ENCODE measurements around the gene ZCCHC2.

Gene ZCCHC2

DNA sequence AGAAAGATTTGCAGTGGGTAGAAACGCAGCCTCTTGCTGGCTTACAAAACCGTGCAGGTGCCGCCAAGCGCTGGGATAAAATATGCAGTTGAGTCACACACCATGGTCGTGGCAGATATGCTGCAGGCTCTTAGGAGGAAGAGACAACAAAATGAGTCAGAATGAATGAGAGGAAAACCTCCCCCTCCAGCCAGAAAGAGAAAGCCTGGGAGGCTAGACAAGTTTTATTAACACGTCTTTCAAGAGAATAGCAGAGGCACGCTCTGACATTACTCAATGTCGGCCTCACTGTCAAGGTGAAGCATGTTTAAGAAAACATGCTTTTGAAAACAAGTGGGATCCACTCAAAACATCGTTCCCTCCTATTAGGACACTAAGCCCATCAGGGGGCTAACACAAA lies 37.1 kb upstream of the ZCCHC2 start:
- no peak overlapping the region for H2BK120ac ChIP-seq (ENCODE audit: low read depth, low read length)

DNA sequence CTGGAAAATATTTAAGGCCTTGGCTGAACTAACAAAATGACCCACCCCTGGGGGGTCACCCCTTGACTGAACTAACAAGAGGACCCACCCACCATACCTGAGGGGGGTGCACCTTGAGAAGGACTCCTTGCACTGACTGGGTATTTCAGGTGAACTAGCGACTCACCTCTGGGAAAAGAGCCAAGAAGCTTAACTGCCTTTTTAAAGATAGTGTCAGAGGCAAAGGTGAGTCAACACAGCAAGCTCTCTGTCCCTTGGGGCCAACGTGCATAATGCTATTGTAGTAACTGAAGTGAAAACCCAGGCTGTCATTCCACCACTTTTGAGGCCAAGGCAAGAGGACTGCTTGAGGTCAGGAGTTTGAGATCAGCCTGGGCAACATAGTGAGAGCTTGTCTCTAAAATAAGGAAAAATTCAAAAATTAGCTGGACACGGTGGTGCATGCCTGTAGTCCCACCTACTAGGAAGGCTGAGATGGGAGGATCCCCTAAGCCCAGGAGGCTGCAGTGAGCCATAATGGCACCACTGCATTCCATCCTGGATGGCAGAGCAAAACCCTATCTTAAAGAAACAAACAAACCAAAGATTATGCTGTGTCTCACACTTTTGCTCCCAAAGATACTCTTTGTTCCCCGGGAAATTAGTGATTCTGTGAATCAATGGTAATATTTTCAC lies 36.4 kb upstream of the ZCCHC2 start:
- no peak overlapping the region for H2BK15ac ChIP-seq (ENCODE audit: low read depth, poor library complexity, severe bottlenecking)
- no peak overlapping the region for H3K27ac ChIP-seq (ENCODE audit: low read length, poor library complexity, severe bottlenecking)
- H3K4me3 ChIP-seq (ENCODE audit: insufficient read depth in 1 of 2, low read depth in 1 of 2, low read length in 2 of 2): no peak overlapping the region
- H3K27me3 ChIP-seq (ENCODE audit: control insufficient read depth in 1 of 2, insufficient read depth in 1 of 2, low read length in 2 of 2): no peaks in the 10 kb centered on the region
- H4K8ac ChIP-seq (ENCODE audit: low read length): no peak overlapping the region
- H3K4me1 ChIP-seq (ENCODE audit: control insufficient read depth, insufficient read depth, low read depth, low read length): peaks cover 5% of the 10 kb centered on the region
- no peak overlapping the region for H2BK5ac ChIP-seq (ENCODE audit: low read depth, low read length, poor library complexity, severe bottlenecking)
- no peak overlapping the region for H2AFZ ChIP-seq (ENCODE audit: low read depth, low read length)
- no peaks in the 10 kb centered on the region for H3K79me1 ChIP-seq (replicated peaks; ENCODE audit: low read length, poor library complexity, severe bottlenecking)
- H3K23ac ChIP-seq (ENCODE audit: low read length in 2 of 2): no peak overlapping the region
- no peak overlapping the region for H2BK12ac ChIP-seq (ENCODE audit: low read length in 2 of 2)
- WGBS: 59% methylated on average over 3 of the region's 4 CpGs
- H3K9me3 ChIP-seq (ENCODE audit: control insufficient read depth, low read length): peaks cover 2% of the 10 kb centered on the region
- no peak overlapping the region for H4K91ac ChIP-seq (ENCODE audit: low read length)
- no peak overlapping the region for H3K9ac ChIP-seq (ENCODE audit: low read length)
- H3K14ac ChIP-seq (ENCODE audit: low read length in 2 of 2): no peak overlapping the region
- no peaks in the 10 kb centered on the region for H3K36me3 ChIP-seq (ENCODE audit: control insufficient read depth in 1 of 2, insufficient read depth in 2 of 2, low read depth in 1 of 2, low read length in 2 of 2)
- H2AK5ac ChIP-seq (ENCODE audit: low read length, severe bottlenecking): no peak overlapping the region
- no peak overlapping the region for H3K4me2 ChIP-seq (ENCODE audit: low read length, poor library complexity, severe bottlenecking)
- H2BK120ac ChIP-seq (ENCODE audit: low read depth, low read length): no peak overlapping the region
- no peak overlapping the region for H3K4ac ChIP-seq (ENCODE audit: low read depth in 1 of 2, low read length in 2 of 2)
- H3K18ac ChIP-seq (ENCODE audit: low read depth in 1 of 2, low read length in 2 of 2): no peak overlapping the region
- peak; percentile 9 for DNase-seq

More for the DNA sequence above, 37.1 kb upstream of the ZCCHC2 start:
- no peak overlapping the region for H3K4me3 ChIP-seq (ENCODE audit: insufficient read depth in 1 of 2, low read depth in 1 of 2, low read length in 2 of 2)
- no peak overlapping the region for H3K4ac ChIP-seq (ENCODE audit: low read depth in 1 of 2, low read length in 2 of 2)
- no peak overlapping the region for H4K8ac ChIP-seq (ENCODE audit: low read length)
- H3K27me3 ChIP-seq (ENCODE audit: control insufficient read depth in 1 of 2, insufficient read depth in 1 of 2, low read length in 2 of 2): no peaks in the 10 kb centered on the region
- peak overlapping the region; percentile 8 for H3K27ac ChIP-seq (ENCODE audit: low read length, poor library complexity, severe bottlenecking)
- 1% methylated on average over 7 of the region's 9 CpGs for WGBS
- no peak overlapping the region for H3K14ac ChIP-seq (ENCODE audit: low read length in 2 of 2)
- H2AK5ac ChIP-seq (ENCODE audit: low read length, severe bottlenecking): no peak overlapping the region
- H2AFZ ChIP-seq (ENCODE audit: low read depth, low read length): no peak overlapping the region
- peak; percentile 68 for DNase-seq
- H2BK12ac ChIP-seq (ENCODE audit: low read length in 2 of 2): no peak overlapping the region
- H2BK5ac ChIP-seq (ENCODE audit: low read depth, low read length, poor library complexity, severe bottlenecking): no peak overlapping the region
- no peak overlapping the region for H4K91ac ChIP-seq (ENCODE audit: low read length)
- peak overlapping the region; percentile 13 for H3K9ac ChIP-seq (ENCODE audit: low read length)
- H3K23ac ChIP-seq (ENCODE audit: low read length in 2 of 2): no peak overlapping the region
- no peaks in the 10 kb centered on the region for H3K79me1 ChIP-seq (replicated peaks; ENCODE audit: low read length, poor library complexity, severe bottlenecking)
- peak overlapping the region; percentile 35 for H3K4me2 ChIP-seq (ENCODE audit: low read length, poor library complexity, severe bottlenecking)
- no peak overlapping the region for H2BK15ac ChIP-seq (ENCODE audit: low read depth, poor library complexity, severe bottlenecking)
- H3K36me3 ChIP-seq (ENCODE audit: control insufficient read depth in 1 of 2, insufficient read depth in 2 of 2, low read depth in 1 of 2, low read length in 2 of 2): no peaks in the 10 kb centered on the region
- H3K9me3 ChIP-seq (ENCODE audit: control insufficient read depth, low read length): peaks cover 7% of the 10 kb centered on the region
- H3K4me1 ChIP-seq (ENCODE audit: control insufficient read depth, insufficient read depth, low read depth, low read length): peaks cover 5% of the 10 kb centered on the region
- H3K18ac ChIP-seq (ENCODE audit: low read depth in 1 of 2, low read length in 2 of 2): no peak overlapping the region

DNA sequence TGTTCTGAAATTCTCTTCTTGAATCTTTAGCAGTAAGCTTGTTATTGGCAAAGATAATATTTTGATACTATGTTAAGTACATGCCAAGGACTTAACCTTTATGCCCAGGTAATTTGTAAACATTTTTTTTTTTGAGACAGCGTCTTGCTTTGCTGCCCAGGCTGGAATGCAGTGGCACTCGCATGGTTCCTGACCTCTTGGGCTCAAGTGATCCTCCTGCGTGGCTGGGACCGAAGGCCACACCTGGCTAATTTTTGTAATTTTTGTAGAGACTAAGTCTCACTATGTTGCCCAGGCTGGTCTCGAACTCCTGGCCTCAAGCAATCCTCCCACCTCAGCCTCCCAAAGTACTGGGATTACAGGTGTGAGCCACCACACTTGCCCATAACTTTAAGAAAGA lies 35.7 kb upstream of the ZCCHC2 start:
- DNase-seq: no peak
- no peak overlapping the region for H4K8ac ChIP-seq (ENCODE audit: low read length)
- H2AK5ac ChIP-seq (ENCODE audit: low read length, severe bottlenecking): no peak overlapping the region
- H2BK12ac ChIP-seq (ENCODE audit: low read length in 2 of 2): no peak overlapping the region
- no peak overlapping the region for H2BK120ac ChIP-seq (ENCODE audit: low read depth, low read length)
- peaks cover 5% of the 10 kb centered on the region for H3K4me1 ChIP-seq (ENCODE audit: control insufficient read depth, insufficient read depth, low read depth, low read length)
- H3K23ac ChIP-seq (ENCODE audit: low read length in 2 of 2): no peak overlapping the region
- H3K4me3 ChIP-seq (ENCODE audit: insufficient read depth in 1 of 2, low read depth in 1 of 2, low read length in 2 of 2): no peak overlapping the region
- H4K91ac ChIP-seq (ENCODE audit: low read length): no peak overlapping the region
- H3K18ac ChIP-seq (ENCODE audit: low read depth in 1 of 2, low read length in 2 of 2): no peak overlapping the region
- WGBS: 97% methylated on average over 4 of the region's 5 CpGs
- no peak overlapping the region for H3K14ac ChIP-seq (ENCODE audit: low read length in 2 of 2)
- no peaks in the 10 kb centered on the region for H3K79me1 ChIP-seq (replicated peaks; ENCODE audit: low read length, poor library complexity, severe bottlenecking)
- no peak overlapping the region for H3K4ac ChIP-seq (ENCODE audit: low read depth in 1 of 2, low read length in 2 of 2)
- H3K4me2 ChIP-seq (ENCODE audit: low read length, poor library complexity, severe bottlenecking): no peak overlapping the region
- no peaks in the 10 kb centered on the region for H3K9me3 ChIP-seq (ENCODE audit: control insufficient read depth, low read length)
- no peak overlapping the region for H3K27ac ChIP-seq (ENCODE audit: low read length, poor library complexity, severe bottlenecking)
- no peak overlapping the region for H3K9ac ChIP-seq (ENCODE audit: low read length)
- no peaks in the 10 kb centered on the region for H3K36me3 ChIP-seq (ENCODE audit: control insufficient read depth in 1 of 2, insufficient read depth in 2 of 2, low read depth in 1 of 2, low read length in 2 of 2)
- no peak overlapping the region for H2BK15ac ChIP-seq (ENCODE audit: low read depth, poor library complexity, severe bottlenecking)
- no peak overlapping the region for H2AFZ ChIP-seq (ENCODE audit: low read depth, low read length)
- no peaks in the 10 kb centered on the region for H3K27me3 ChIP-seq (ENCODE audit: control insufficient read depth in 1 of 2, insufficient read depth in 1 of 2, low read length in 2 of 2)
- no peak overlapping the region for H2BK5ac ChIP-seq (ENCODE audit: low read depth, low read length, poor library complexity, severe bottlenecking)

DNA sequence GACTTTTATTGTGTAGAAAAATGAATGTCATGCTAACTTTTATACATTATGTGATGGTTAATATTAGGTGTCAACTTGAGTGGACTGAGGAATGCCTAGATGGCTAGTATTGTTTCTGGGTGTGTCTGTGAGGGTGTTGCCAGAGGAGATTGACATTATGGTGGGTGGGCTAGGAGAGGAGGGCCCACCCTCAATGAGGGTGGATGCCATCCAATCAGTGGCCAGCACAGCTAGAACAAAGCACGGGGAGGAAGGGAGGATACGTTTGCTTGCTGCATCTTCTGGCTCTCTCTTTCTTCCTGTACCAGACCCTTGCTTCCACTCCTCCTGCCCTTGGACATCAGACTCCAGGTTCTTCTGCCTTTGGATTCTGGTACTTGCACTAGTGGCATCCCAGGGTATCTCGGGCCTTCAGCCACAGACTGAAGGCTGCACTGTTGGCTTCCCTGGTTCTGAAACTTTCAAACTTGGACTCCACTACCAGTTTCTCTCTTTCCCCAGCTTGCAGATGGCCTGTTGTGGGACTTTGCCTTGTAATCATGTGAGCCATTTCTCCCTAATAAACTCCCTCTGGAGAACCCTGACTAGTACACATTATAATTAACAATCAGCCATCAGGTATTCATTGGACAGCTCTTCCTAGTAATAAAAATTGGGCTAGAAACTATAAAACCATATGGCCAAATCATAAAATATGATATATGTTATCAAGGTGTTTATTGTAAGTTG lies 31.7 kb upstream of the ZCCHC2 start:
- no peak overlapping the region for H3K14ac ChIP-seq (ENCODE audit: low read length in 2 of 2)
- no peak overlapping the region for H2BK120ac ChIP-seq (ENCODE audit: low read depth, low read length)
- H3K4me3 ChIP-seq (ENCODE audit: insufficient read depth in 1 of 2, low read depth in 1 of 2, low read length in 2 of 2): no peak overlapping the region
- H3K9ac ChIP-seq (ENCODE audit: low read length): no peak overlapping the region
- H3K27ac ChIP-seq (ENCODE audit: low read length, poor library complexity, severe bottlenecking): no peak overlapping the region
- H3K4me1 ChIP-seq (ENCODE audit: control insufficient read depth, insufficient read depth, low read depth, low read length): peaks cover 4% of the 10 kb centered on the region
- no peak overlapping the region for H3K4ac ChIP-seq (ENCODE audit: low read depth in 1 of 2, low read length in 2 of 2)
- H4K8ac ChIP-seq (ENCODE audit: low read length): no peak overlapping the region
- no peak overlapping the region for H2BK5ac ChIP-seq (ENCODE audit: low read depth, low read length, poor library complexity, severe bottlenecking)
- no peaks in the 10 kb centered on the region for H3K27me3 ChIP-seq (ENCODE audit: control insufficient read depth in 1 of 2, insufficient read depth in 1 of 2, low read length in 2 of 2)
- 67% methylated on average over 3 of the region's 3 CpGs for WGBS
- H2AFZ ChIP-seq (ENCODE audit: low read depth, low read length): no peak overlapping the region
- no peak overlapping the region for H3K18ac ChIP-seq (ENCODE audit: low read depth in 1 of 2, low read length in 2 of 2)
- no peak overlapping the region for H4K91ac ChIP-seq (ENCODE audit: low read length)
- no peaks in the 10 kb centered on the region for H3K79me1 ChIP-seq (replicated peaks; ENCODE audit: low read length, poor library complexity, severe bottlenecking)
- H2AK5ac ChIP-seq (ENCODE audit: low read length, severe bottlenecking): no peak overlapping the region
- no peaks in the 10 kb centered on the region for H3K9me3 ChIP-seq (ENCODE audit: control insufficient read depth, low read length)
- H2BK12ac ChIP-seq (ENCODE audit: low read length in 2 of 2): no peak overlapping the region
- no peak overlapping the region for H3K23ac ChIP-seq (ENCODE audit: low read length in 2 of 2)
- DNase-seq: no peak
- no peak overlapping the region for H2BK15ac ChIP-seq (ENCODE audit: low read depth, poor library complexity, severe bottlenecking)
- H3K36me3 ChIP-seq (ENCODE audit: control insufficient read depth in 1 of 2, insufficient read depth in 2 of 2, low read depth in 1 of 2, low read length in 2 of 2): no peaks in the 10 kb centered on the region
- H3K4me2 ChIP-seq (ENCODE audit: low read length, poor library complexity, severe bottlenecking): no peak overlapping the region

Measured in mesenchymal stem cell (in vitro differentiated cells and primary cell).